ENCODE measurements around the gene NIN.

Gene NIN

GRCh38 chr14:50830932-50831725 is at the start of gene NIN:
TSS of gene NIN (minus strand) at chr14:50831162. CDS start at chr14:50822056, 9,106 bp downstream.
- peak; percentile 48 to 85 for DNase-seq

- no peak for DNase-seq
Observed at GRCh38 chr14:50875359-50876070, 44.6 kb upstream of the NIN start.

GRCh38 chr14:50874757-50875156 is 43.8 kb upstream of the NIN start:
- DNase-seq, result no peak

- no peak for DNase-seq
Observed at GRCh38 chr14:50871914-50872732, 41.2 kb upstream of the NIN start, which contains the start of gene ABHD12B. TSS of gene ABHD12B (plus strand) at chr14:50872053. CDS start at chr14:50872175, 122 bp downstream.

GRCh38 chr14:50871228-50871627 is 40.3 kb upstream of the NIN start:
- DNase-seq, result no peak

- DNase-seq, result no peak
Observed at GRCh38 chr14:50865391-50866076, 34.6 kb upstream of the NIN start.

GRCh38 chr14:50864946-50865345 is 34.0 kb upstream of the NIN start:
- DNase-seq, result no peak

GRCh38 chr14:50864237-50864636 is 33.3 kb upstream of the NIN start:
- DNase-seq, result no peak

GRCh38 chr14:50862036-50862570 is 31.1 kb upstream of the NIN start:
- no peak for DNase-seq

- peak; percentile 80 for DNase-seq
Observed at GRCh38 chr14:50860478-50861086, 29.6 kb upstream of the NIN start.

- no peak for DNase-seq
Observed at GRCh38 chr14:50859296-50859624, 28.3 kb upstream of the NIN start.

- DNase-seq, result no peak
Observed at GRCh38 chr14:50856660-50857059, 25.7 kb upstream of the NIN start.

- DNase-seq, result no peak
Observed at GRCh38 chr14:50855558-50855957, 24.6 kb upstream of the NIN start.

- no peak for DNase-seq
Observed at GRCh38 chr14:50854521-50854920, 23.6 kb upstream of the NIN start.

GRCh38 chr14:50853891-50854290 is 22.9 kb upstream of the NIN start:
- no peak for DNase-seq

GRCh38 chr14:50846226-50846880 is 15.4 kb upstream of the NIN start:
- no peak for DNase-seq

- no peak for DNase-seq
Observed at GRCh38 chr14:50845166-50845565, 14.2 kb upstream of the NIN start.

GRCh38 chr14:50844391-50844790 is 13.4 kb upstream of the NIN start:
- no peak for DNase-seq

- DNase-seq, result no peak
Observed at GRCh38 chr14:50839691-50840090, 8.7 kb upstream of the NIN start.

- no peak for DNase-seq
Observed at GRCh38 chr14:50839048-50839447, 8.1 kb upstream of the NIN start.

GRCh38 chr14:50837850-50838470 is 7.0 kb upstream of the NIN start:
- DNase-seq, result no peak

Data from SHP77 (cell line).